ENCODE data around the gene STK16. TPM values are rescaled to one million over a fixed set of nuclear protein-coding genes. Genes with fewer than 3 reads are reported as not detected.

The STK16 gene
- total RNA-seq, 1 donor from 2014 or later = 34.2 TPM

DNA sequence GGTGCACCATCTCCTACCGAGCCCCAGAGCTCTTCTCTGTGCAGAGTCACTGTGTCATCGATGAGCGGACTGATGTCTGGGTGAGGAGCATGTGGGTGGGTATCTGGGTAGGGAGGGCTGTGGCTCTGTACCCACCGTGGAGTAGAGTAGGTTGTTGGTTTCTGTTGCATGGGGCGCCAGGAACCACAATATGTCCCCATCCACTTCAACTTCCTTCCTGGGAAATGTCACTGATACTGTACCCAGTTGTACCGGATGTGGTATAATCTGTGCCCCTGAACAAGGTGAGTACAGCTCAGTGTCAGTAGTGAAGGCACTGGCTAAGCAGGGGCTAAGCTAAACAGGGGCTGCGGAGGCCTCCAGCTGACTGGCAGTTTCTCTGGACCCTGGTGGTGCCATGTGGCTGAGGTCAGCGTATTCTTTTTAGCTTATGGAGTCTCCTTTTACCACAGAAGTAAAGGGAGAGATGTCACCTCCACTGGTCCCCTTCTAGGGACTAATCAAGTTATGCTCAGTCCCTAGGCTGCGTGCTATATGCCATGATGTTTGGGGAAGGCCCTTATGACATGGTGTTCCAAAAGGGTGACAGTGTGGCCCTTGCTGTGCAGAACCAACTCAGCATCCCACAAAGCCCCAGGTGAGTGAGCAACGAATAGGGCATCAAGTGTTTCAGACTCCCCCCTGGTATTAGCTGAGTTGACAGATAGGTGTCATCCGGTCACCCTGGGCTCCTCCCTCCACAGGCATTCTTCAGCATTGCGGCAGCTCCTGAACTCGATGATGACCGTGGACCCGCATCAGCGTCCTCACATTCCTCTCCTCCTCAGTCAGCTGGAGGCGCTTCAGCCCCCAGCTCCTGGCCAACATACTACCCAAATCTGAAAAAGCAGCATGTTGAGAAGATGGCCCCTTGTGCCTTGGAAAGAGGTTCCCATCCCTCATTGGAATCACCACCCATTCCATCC lies 2.7 kb downstream of the STK16 start:
- no peak for DNase-seq (ENCODE audit: extremely low spot score, unreplicated experiment)
- peaks cover 23% of the 10 kb centered on the region for H3K27me3 Mint-ChIP-seq
- H3K4me3 Mint-ChIP-seq = peak overlapping the region; percentile 81
- H3K4me1 Mint-ChIP-seq (ENCODE audit: unreplicated experiment) = peaks cover 14% of the 10 kb centered on the region
- TF ChIP-seq, protein P1, sequence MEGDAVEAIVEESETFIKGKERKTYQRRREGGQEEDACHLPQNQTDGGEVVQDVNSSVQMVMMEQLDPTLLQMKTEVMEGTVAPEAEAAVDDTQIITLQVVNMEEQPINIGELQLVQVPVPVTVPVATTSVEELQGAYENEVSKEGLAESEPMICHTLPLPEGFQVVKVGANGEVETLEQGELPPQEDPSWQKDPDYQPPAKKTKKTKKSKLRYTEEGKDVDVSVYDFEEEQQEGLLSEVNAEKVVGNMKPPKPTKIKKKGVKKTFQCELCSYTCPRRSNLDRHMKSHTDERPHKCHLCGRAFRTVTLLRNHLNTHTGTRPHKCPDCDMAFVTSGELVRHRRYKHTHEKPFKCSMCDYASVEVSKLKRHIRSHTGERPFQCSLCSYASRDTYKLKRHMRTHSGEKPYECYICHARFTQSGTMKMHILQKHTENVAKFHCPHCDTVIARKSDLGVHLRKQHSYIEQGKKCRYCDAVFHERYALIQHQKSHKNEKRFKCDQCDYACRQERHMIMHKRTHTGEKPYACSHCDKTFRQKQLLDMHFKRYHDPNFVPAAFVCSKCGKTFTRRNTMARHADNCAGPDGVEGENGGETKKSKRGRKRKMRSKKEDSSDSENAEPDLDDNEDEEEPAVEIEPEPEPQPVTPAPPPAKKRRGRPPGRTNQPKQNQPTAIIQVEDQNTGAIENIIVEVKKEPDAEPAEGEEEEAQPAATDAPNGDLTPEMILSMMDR (conservative IDR thresholded peaks at IDR 0.05) = no peak
- H3K36me3 Mint-ChIP-seq = no peaks in the 10 kb centered on the region
- no peaks in the 10 kb centered on the region for H3K9me3 Mint-ChIP-seq
- H3K27ac Mint-ChIP-seq = peak overlapping the region; percentile 98

DNA sequence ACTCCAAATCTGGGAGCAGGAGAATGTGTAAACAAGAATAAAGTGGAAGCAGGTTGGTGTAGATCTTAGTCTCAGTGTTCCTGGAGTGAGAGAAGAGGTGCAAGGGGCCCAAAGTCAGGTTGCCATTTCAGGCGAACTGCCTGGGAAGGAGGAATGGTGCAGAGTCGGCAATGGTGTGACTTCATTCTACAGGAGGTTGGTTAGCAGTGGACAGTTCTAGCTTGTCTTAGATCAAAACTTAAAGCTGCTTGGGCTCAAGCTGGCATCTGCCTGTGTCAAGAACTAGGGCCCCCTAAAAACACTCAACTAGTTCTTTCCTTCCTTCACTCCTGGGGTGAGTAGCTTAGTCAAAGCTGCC lies 3.5 kb downstream of the STK16 start:
- peaks cover 14% of the 10 kb centered on the region for H3K4me1 Mint-ChIP-seq (ENCODE audit: unreplicated experiment)
- no peaks in the 10 kb centered on the region for H3K36me3 Mint-ChIP-seq

DNA sequence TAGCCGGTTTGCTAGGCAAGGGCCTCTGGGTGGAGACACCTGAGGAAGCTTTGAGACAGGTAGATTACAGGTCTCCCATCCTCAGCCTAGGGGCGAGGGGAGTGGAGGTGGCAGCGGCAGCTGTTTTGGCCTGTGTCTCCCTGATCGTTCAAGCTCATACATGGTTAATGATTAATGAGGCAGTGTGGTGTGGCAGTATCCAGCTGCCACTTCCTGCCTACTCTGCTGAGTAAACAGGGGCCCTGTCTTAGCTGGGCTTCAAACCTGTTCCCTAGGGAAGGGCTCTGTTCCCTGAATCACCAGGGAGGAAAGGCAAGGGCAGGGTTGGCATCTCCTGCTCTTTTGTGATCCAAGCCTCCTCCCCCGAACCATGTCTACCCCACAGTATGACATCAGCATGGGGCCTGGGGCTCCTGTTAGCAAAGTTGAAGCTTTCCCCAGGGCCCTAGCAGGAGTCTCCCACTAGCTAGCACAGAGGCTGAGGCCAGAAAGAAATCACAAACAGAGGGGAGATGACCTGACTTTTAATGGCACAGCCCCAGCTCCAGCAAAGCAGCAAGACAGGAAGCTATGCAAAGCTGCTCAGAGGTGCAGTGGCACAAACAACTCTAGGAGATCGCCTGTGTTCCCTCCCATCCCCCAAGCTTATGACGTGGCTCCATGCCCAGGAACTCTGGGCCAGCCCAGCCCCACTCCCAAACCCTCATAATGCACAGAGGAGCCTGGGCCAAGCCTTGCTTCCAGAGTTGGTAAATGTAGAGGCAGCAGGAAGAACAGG lies 4.1 kb downstream of the STK16 start:
- Mint-ChIP-seq H3K27me3 (peaks cover 33% of the 10 kb centered on the region), H3K36me3 (no peaks in the 10 kb centered on the region), H3K4me3 (peak overlapping the region; percentile 81), H3K9me3 (no peaks in the 10 kb centered on the region), H3K27ac (peak overlapping the region; percentile 98), H3K4me1 (ENCODE audit: unreplicated experiment) (peaks cover 14% of the 10 kb centered on the region)
- DNase-seq (ENCODE audit: extremely low spot score, unreplicated experiment) = no peak
- TF ChIP-seq, protein P1 (conservative IDR thresholded peaks at IDR 0.05) = no peak

More for the DNA sequence above, 3.5 kb downstream of the STK16 start:
- H3K9me3 Mint-ChIP-seq = no peaks in the 10 kb centered on the region
- no peak for DNase-seq (ENCODE audit: extremely low spot score, unreplicated experiment)
- peaks cover 30% of the 10 kb centered on the region for H3K27me3 Mint-ChIP-seq
- TF ChIP-seq, protein P1 (conservative IDR thresholded peaks at IDR 0.05) = no peak
- H3K27ac Mint-ChIP-seq = peak overlapping the region; percentile 98
- peak overlapping the region; percentile 81 for H3K4me3 Mint-ChIP-seq

DNA sequence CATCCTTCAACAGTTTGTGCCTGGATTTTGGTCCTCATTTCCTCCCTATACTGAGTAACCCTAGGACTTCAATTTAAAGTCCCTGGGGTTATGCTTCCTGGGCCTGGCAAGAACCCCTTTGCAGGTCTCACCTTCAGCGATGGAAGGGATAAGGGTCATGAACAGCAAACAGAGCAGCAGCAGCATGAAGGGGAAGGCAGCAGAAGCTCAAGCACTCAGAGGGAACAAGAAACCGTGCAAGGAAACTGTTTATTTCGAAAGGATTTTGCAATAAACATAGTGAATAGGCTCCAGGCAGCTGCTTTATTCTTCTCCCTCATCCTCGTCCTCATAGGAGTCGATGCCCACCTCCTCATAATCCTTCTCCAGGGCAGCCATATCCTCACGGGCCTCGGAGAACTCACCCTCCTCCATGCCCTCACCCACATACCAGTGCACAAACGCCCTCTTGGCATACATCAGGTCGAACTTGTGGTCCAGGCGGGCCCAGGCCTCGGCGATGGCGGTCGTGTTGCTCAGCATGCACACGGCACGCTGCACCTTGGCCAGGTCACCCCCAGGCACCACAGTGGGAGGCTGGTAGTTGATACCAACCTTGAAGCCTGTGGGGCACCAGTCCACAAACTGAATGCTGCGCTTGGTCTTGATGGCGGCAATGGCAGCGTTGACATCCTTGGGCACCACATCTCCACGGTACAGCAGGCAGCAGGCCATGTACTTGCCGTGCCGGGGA lies 4.9 kb downstream of the STK16 start:
- H3K4me1 Mint-ChIP-seq (ENCODE audit: unreplicated experiment) = peaks cover 14% of the 10 kb centered on the region
- H3K27me3 Mint-ChIP-seq = peaks cover 41% of the 10 kb centered on the region

DNA sequence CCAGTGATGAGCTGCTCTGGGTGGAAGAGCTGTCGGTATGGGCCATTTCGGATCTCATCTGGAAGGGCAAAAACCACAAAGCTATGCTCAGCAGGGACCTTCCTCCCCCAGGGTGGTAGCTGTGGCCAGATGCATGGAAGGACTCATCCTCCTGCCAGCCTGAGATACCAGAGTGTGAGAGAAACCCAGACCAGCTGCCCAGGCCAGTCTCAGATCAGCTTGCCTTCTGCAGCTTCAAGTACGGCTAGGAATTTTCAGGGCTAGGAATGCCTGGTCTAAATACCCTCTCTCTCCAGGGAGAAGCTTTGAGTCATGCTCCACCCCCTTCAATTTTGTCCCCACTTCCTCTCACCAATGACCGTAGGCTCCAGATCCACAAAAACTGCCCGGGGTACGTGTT lies 6.4 kb downstream of the STK16 start:
- Mint-ChIP-seq H3K4me3 (peak overlapping the region; percentile 83), H3K27ac (peak overlapping the region; percentile 11), H3K4me1 (ENCODE audit: unreplicated experiment) (peaks cover 14% of the 10 kb centered on the region), H3K27me3 (peaks cover 56% of the 10 kb centered on the region), H3K9me3 (no peaks in the 10 kb centered on the region), H3K36me3 (no peaks in the 10 kb centered on the region)
- TF ChIP-seq, protein P1 (conservative IDR thresholded peaks at IDR 0.05) = no peak
- DNase-seq (ENCODE audit: extremely low spot score, unreplicated experiment) = no peak

More for the DNA sequence above, 4.9 kb downstream of the STK16 start:
- H3K27ac Mint-ChIP-seq = peak overlapping the region; percentile 98
- DNase-seq (ENCODE audit: extremely low spot score, unreplicated experiment) = no peak
- no peaks in the 10 kb centered on the region for H3K36me3 Mint-ChIP-seq
- TF ChIP-seq, protein P1 (conservative IDR thresholded peaks at IDR 0.05) = no peak
- H3K9me3 Mint-ChIP-seq = no peaks in the 10 kb centered on the region
- peak overlapping the region; percentile 81 for H3K4me3 Mint-ChIP-seq
